HG03460 (cell line): ENCODE measurements around the gene NKAPL.

Source experiments
- ATAC-seq: cut with Tn5 transposase; IDR thresholded peaks from one replicate; pipeline ENCODE4 v1.9.1; 2021; ENCODE audit not compliant: unreplicated experiment

NKAPL gene

GRCh38 chr6:28245206-28245941 lies 13.7 kb upstream of the NKAPL start:
- no peak for ATAC-seq

GRCh38 chr6:28248916-28249315 lies 10.2 kb upstream of the NKAPL start:
- no peak for ATAC-seq

GRCh38 chr6:28250747-28251146 lies 8.3 kb upstream of the NKAPL start:
- ATAC-seq, result no peak

- ATAC-seq, result peak; percentile 43
These were observed 7.5 kb upstream of the NKAPL start for GRCh38 chr6:28251661-28252008.

- ATAC-seq, result peak; percentile 82
These were observed 6.8 kb upstream of the NKAPL start, which contains the start of gene ZKSCAN4 for GRCh38 chr6:28252009-28252975. TSS of gene ZKSCAN4 (minus strand) at chr6:28252269. CDS start at chr6:28251980, 289 bp downstream.

GRCh38 chr6:28254121-28254519 lies 5.0 kb upstream of the NKAPL start:
- no peak for ATAC-seq

- no peak for ATAC-seq
These were observed 2.1 kb upstream of the NKAPL start for GRCh38 chr6:28257042-28257441.

GRCh38 chr6:28263922-28264321 lies 4.8 kb downstream of the NKAPL start:
- no peak for ATAC-seq

GRCh38 chr6:28264834-28265401 lies 5.8 kb downstream of the NKAPL start:
- ATAC-seq, result no peak

GRCh38 chr6:28266563-28266961 lies 7.5 kb downstream of the NKAPL start:
- no peak for ATAC-seq

- peak; percentile 89 for ATAC-seq
These were observed 8.0 kb downstream of the NKAPL start, which contains the start of gene ZSCAN26 for GRCh38 chr6:28266962-28267694. TSS of gene ZSCAN26 (plus strand) at chr6:28267143. CDS start at chr6:28271920, 4,777 bp downstream.

GRCh38 chr6:28267695-28268059 lies 8.6 kb downstream of the NKAPL start:
- no peak for ATAC-seq

- no peak for ATAC-seq
These were observed 10.4 kb downstream of the NKAPL start for GRCh38 chr6:28269492-28269891.

GRCh38 chr6:28274888-28275287 lies 15.8 kb downstream of the NKAPL start:
- no peak for ATAC-seq

GRCh38 chr6:28277746-28278145 lies 18.6 kb downstream of the NKAPL start:
- no peak for ATAC-seq

GRCh38 chr6:28280595-28281287 lies 21.6 kb downstream of the NKAPL start:
- no peak for ATAC-seq

- peak; percentile 77 for ATAC-seq
These were observed 22.4 kb downstream of the NKAPL start, which contains the start of gene PGBD1 for GRCh38 chr6:28281288-28282064. TSS of gene PGBD1 (plus strand) at chr6:28281572. CDS start at chr6:28283814, 2,242 bp downstream.

- ATAC-seq, result no peak
These were observed 23.8 kb downstream of the NKAPL start for GRCh38 chr6:28282926-28283325.

GRCh38 chr6:28291573-28291972 lies 32.5 kb downstream of the NKAPL start:
- no peak for ATAC-seq
